CD4-positive, alpha-beta T cell treated with Interleukin-6 at 100 ng/mL for 8 hours (primary cell): ENCODE results near the gene DPM3.
"Not testable (repeated sequence)": the region's sequence is repeated elsewhere in the genome, so short reads cannot be mapped to it uniquely, and the experiment has no call there.

ENCODE experiments used
- DNase-seq: peaks from one replicate; pipeline ENCODE4 v3.0.0-alpha.2; 2020; ENCODE audit warnings: mixed read lengths, low spot score

The DPM3 gene

DNA sequence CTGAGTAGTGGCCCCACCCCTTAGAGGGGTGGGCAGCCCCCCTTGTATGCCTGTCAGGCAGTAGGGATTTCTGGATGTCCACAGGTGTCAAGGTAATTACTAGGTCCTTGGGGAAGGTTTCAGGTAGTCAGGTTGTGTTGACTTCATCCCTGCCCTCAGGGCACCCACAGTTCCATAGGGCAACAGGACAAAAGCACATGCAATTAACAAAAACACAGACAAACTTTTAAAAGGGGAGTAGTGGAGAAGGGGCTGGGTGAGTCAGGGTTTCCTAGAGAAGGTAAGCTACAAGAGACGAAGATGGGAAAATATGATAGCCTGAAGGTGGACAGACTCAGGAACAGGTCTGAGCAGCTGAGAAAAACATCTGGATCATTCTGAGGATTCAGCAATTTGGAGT is 18.7 kb upstream of the DPM3 start:
- DNase-seq, result no peak

DNA sequence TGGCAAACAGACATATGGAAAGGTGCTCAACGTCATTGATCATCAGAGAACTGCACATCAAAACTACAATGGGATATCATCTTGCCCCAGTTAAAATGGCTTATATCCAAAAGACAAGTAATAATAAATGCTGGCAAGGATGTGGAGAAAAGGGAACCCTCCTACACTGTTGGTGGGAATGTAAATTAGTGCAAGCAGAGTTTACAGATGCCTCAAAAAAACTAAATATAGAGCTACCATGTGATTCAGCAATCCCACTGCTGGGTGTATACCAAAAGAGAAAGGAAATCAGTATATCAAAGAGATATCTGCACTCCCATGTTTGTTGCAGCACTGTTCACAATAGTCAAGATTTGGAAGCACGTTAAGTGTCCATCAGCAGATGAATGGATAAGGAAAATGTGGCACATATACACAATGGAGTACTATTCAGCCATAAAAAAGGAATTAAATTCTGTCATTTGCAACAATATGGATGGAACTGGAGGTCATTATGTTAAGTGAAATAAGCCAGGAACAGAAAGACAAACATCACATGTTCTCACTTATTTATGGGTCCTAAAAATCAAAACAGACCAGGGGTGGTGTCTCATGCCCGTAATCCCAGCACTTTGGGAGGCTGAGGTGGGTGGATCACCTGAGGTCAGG is 15.8 kb upstream of the DPM3 start:
- DNase-seq, result not testable (repeated sequence)

DNA sequence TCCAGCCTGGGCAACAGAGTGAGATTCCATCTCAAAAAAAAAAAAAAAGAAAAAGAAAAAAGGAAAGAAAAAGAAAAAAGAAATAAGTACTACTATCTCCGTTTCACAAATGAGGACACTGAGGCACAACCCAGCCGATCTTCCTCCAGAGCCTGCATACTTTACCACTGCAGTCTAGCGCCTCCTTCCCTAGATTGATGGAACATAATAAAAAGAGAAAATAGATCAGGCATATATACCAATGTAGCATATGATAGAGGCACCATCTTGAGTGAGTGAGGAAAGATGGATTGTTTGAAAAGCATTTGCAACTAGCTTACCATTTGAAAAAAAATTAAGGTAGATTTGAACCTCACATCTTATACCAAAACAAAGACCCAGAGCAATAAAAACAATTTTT is 5.2 kb upstream of the DPM3 start:
- no peak for DNase-seq

DNA sequence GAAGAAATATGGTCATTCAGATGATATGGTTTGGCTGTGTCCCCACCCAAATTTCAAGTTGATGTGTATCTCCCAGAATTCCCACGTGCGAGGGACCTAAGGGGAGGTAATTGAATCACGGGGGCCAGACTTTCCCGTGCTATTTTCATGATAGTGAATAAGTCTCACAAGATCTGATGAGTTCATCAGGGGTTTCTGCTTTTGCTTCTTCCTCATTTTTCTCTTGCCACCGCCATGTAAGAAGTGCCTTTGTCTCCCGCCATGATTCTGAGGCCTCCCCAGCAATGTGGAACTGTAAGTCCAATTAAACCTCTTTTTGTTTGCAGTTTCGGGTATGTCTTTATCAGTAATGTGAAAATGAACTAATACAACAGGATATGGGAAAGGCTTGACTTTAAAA is 1.4 kb upstream of the DPM3 start:
- DNase-seq, result no peak

DNA sequence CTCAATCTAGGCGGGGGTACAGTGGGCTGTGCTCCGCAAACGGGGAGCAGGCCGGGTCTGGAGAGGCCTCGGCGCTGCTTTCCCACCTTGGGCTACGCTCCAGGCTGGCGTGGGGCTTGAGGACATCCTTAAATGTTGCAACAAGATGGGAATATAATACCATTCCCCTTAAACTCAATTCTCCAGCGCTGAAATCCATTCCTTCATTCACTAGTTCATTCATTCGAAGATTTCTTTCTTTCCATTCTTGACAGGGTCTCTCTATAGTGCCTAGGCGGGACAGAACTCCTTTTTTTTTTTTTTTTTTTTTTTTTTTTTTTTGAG is 261 bp upstream of the DPM3 start:
- DNase-seq, result no peak

DNA sequence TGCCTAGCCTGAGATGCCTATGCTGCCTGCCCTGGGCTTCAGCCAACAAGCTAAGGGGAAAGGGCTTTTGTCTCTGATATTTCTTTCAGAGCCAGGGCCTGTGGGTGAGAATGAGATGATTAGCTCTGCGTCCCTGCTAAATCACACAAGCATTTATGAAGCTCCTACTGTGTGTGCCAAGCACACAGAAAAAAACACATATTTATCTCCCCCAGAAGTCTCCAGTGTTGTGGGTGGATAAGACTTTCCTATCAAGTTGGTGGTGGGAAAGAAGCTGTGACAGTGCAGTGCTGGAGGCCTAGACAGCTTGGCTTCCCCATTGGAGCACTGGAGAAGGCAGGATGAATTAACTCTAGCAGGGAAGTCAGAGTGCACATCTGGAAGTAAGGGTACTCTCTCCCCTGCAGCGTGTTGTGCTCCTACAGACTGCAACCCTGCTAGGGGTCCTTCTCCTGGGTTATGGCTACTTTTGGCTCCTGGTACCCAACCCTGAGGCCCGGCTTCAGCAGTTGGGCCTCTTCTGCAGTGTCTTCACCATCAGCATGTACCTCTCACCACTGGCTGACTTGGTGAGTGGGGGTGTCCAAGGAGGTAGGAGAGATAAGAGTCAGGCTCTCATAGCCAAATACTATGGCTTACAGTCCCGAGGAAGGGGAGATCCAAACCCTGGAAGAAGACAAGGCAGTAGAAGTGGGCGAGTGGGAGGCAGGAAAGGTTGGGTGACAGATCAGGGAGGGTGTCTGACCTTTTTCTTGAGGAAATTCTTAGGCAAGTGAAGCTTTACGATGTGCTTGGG is 3.0 kb downstream of the DPM3 start:
- DNase-seq, result no peak

DNA sequence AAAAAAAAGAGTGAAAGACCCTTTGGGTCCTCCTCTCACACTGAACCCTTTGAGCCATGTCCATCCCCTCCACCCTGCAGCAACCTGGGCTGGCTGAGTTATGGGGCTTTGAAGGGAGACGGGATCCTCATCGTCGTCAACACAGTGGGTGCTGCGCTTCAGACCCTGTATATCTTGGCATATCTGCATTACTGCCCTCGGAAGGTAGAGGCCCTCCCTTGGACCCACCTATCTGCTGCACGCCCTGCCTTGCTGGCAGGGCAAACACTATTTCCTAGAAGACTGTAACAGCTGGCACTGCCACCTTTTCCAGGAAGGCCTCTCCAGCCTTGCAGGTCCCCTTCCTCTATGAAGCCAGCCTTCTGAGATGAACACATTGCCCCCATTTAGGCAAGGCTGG is 3.6 kb downstream of the DPM3 start:
- DNase-seq, result no peak

DNA sequence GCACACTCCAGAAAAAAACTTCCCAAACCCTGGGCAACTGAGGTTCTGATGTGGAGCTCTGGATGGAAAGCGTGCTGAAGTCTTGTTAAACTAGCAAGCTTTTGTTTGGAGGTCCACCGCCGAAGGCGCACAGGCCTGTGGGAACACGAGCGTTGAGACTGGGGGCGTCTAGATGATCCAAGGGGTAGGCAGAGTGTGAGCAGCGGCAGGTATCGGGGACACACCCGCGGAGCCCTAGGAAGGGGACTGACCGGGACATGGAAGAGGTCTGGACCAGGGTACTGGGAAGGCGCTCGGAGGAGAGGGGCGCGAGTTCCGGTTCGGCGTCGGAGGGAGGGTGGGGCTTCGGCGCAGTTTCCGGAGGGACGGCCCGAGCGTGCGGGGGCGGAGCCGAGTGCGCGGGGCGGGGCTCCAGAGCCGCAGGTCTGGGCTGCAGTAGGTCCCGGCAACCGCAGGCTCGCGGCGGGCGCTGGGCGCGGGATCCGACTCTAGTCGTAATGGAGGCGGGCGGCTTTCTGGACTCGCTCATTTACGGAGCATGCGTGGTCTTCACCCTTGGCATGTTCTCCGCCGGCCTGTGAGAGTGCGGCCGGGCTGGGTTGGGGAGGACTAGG is 4.8 kb downstream of the DPM3 start, which contains the start of gene SLC50A1:
Gene SLC50A1, plus strand, starts transcription at position 438 of the 614 bp plus-strand sequence. Its CDS starts 60 bp downstream, at position 498.
- DNase-seq, result peak; percentile 90

DNA sequence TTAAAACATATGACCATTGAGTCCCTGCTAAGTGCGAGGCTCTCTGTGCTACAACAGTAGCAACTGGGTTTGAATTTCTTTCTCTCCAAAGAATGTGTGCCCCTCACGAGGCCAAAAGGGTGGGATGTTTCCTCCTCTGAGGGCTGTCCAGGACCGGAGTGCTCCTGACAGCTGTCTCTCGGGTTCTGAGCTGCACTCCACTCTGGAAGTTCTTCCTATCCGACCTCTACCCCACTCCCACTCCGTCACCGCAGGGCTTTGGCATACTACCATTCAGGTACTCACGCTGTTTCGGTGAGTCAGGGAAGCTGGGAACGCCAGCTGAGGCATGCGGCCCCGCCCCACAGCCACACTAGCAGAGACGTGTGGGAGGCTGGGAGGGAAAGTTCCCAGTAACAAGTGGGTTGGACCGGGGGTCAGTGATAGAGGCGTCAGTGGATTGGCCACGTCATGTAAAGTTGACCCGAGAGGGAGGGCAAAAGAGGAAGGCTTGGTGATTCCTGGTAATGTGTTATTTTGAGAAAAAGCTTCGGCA is 5.4 kb downstream of the DPM3 start:
- peak; percentile 25 for DNase-seq

DNA sequence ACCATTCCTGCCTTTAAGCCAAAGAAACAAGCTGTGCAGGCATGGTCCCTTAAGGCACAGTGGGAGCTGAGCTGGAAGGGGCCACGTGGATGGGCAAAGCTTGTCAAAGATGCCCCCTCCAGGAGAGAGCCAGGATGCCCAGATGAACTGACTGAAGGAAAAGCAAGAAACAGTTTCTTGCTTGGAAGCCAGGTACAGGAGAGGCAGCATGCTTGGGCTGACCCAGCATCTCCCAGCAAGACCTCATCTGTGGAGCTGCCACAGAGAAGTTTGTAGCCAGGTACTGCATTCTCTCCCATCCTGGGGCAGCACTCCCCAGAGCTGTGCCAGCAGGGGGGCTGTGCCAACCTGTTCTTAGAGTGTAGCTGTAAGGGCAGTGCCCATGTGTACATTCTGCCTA is 6.0 kb downstream of the DPM3 start:
- DNase-seq, result no peak

DNA sequence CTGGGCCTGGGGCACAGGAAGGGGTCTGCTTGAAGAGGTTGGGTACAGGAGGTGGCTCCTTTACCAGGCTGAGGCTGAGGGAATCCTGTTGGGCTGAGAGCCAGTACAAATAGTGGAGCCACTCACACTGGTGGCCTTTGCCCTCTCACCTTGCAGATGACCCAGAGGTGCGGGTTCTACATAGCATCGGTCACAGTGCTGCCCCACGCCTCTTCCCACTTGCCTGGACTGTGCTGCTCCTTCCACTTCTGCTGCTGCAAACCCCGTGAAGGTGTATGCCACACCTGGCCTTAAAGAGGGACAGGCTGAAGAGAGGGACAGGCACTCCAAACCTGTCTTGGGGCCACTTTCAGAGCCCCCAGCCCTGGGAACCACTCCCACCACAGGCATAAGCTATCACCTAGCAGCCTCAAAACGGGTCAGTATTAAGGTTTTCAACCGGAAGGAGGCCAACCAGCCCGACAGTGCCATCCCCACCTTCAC is 6.5 kb downstream of the DPM3 start:
- DNase-seq, result no peak

DNA sequence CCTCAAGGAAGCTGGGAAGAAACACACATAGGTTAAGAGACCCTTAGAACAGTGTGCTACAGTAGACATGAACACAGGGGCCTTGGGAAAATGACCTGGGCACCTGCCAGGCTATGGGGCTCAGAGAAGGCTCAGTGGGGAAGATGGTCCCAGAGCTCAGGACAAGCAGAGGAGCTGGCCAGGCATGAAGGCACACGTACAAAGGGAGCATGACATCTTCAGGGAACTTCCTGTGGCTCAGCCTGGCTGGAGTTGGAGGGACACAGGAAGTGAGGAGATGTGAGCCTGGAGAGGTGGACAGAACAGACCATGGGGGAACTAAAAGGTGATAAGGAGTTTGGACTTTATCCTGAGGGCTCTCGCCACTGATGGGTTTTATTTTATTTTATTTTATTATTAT is 8.5 kb downstream of the DPM3 start:
- no peak for DNase-seq

DNA sequence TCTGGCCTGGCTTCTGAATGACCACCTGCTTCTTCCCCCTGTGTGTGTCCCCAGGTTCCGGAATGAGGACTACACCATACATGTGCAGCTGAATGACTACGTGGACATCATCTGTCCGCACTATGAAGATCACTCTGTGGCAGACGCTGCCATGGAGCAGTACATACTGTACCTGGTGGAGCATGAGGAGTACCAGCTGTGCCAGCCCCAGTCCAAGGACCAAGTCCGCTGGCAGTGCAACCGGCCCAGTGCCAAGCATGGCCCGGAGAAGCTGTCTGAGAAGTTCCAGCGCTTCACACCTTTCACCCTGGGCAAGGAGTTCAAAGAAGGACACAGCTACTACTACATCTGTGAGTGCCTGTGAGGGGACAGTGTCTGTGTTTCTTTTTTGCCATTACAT is 9.0 kb downstream of the DPM3 start:
- DNase-seq, result no peak

DNA sequence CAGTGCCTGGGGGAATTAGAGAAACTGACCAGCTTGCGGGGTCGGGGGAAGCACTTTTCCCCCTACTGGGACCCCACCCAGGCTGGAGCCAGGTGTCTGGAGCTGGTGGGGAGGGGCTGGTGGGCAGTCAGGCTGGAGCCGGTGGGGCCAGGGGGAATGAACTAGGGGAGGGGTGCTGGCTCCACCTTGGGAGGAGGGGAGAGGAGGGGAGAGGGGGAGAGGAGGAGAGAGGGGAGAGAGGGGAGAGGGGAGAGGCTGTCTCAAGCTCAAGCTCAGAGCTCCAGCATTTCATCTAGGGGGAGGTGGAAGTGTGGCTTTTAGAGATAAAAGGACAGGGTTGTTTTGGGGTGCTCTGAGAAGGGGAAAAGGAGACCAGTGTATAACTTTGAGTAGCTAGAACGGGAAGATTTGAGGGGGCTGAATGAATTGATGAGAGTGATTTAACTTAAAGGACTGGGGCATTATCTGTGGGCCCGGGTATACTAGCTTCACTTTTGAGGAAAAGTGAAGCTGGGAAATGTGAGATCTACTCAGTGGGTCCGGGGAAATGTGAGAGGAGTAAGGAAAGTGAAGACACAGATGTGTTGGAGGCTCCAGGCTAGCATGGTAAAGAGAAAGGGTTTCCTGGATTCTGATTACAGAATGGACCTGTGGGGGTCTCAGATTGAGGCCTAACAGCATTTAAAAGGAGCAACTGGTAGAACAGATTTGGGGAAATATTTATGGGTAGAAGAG is 9.9 kb downstream of the DPM3 start:
- no peak for DNase-seq

DNA sequence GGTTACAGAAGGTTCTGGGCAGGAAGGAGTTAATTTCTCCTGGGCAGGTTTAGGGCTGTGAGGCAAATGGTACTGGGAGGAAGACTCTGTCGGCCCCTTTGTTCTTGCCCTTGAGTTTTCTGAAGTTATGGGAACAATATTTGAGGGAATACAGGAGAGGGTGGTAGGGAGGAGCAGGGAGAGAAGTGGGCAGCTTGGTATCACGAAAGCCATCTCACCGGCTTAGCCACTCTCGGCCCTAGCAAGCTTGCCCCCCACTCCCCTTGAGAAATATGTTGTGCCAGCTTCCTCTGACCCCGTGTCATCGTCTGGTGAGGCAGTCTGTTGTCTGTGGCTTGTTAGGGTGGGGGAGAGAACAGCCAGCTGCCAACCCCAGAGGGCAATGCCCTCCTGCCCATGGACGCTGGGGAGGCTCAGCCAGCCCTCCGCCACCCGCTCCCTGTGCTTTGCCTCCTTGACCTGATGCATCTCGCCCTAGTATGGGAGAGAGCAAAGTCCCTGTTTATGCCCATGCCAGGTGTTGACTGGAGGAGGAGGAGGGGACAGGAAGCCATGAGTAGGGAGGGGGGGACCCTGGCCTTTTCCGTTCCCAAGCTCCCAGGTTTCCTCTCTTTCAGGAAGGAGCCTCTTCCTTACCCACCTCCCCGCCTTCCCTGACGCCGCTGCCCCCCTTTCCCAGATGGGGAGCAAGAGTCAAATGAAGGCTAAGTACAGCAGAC is 11.4 kb downstream of the DPM3 start:
- DNase-seq, result no peak

DNA sequence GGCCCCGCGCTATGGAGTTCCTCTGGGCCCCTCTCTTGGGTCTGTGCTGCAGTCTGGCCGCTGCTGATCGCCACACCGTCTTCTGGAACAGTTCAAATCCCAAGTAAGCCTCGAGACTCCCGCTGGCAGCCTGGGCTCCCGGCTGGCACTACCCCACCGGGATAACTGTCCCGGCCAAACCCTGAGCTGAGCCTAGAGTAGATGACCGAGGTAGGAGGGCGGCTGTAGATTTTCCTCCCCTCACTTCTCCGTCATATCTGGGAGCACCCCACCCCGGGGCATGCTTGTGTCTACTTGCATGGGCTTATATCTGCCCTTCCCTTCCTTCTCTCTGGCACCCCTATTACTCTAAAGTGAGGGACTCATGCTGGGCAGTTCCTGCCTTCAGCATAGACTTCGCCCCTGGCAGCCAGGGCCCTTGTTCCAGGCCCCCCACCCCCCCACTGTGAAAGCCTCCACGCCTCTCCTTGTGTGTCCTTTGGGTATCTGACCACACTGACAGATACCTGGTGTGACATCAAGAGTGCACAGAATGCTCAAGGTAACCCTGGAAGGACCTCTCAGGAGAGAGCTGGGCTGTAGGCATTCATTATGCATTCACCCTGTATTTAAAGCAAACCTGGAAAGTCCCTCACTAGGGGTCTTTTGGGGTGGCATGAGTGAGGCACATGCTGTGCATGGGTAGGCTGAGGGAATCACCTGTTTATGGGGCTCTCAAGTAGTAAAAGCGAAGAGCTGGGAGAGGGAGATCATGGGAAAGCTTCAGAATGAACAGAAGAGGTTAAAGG is 12.2 kb downstream of the DPM3 start:
- DNase-seq, result no peak

DNA sequence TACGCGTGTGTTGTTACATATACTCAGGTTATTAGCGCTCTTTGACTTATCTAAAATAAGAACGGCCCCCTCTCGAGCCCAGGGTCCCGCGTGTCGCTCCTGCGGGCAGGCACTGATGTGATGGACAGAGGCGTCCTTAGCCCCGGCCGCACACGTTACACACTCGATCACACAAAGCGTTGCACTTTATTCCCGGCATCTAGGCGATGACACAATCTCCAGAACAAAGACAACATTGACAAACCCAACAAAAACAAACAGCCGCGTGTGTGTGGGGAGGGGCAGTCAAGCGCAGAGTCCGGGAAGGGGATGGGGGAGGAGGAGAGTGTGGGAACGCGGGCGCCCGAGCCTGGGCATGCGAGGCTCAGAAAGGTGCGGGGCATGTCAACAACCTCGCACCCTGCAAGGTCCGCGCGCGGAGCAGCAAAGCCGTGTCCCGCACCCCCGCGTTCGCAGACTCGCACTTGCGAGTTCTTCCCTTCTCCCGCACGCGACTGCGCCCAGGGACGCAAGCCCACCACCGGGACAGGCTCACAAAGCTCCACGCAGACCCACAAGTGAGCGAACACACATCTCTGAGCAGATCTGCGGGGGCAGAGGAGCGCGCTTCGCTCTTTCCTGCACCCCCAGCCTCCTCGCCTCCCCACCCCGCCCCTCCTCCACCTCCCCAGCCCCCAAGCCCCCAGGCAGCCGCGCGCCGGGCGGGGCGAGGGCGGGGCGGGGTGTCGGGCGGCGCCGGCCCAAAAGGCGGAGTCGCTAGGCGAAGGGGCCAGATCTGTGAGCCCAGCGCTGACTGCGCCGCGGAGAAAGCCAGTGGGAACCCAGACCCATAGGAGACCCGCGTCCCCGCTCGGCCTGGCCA is 13.0 kb downstream of the DPM3 start, which contains the start of gene EFNA1:
Gene EFNA1, plus strand, starts transcription at position 772 of the 862 bp plus-strand sequence. CDS start 102 bp downstream, outside the sequence.
- peak; percentile 22 for DNase-seq

DNA sequence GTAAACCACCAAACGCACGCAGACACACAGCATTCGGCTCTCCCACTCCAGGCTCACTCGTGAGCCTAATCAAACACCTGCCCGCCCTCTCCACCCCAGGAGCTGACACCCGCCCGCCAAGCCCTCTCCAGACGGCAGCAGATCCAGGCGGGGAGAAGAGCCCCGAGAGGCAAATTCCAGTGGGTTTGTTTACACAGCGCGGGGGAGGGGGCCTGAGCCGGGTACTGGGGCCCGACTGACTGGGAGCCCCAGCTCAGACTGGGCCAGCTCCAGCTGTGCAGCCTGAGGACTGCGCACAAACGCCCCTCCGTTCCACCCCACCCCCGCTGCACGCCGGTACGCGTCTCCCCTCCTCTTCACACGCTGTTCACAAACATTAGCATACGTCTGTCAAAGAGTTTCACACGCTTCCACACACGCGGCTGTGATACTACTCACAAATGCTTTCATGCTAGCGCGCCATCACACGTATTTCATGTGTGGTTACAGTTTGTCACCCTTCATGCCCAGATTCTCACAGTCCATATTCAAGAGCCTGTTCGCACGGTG is 13.7 kb downstream of the DPM3 start:
- DNase-seq, result peak; percentile 15

DNA sequence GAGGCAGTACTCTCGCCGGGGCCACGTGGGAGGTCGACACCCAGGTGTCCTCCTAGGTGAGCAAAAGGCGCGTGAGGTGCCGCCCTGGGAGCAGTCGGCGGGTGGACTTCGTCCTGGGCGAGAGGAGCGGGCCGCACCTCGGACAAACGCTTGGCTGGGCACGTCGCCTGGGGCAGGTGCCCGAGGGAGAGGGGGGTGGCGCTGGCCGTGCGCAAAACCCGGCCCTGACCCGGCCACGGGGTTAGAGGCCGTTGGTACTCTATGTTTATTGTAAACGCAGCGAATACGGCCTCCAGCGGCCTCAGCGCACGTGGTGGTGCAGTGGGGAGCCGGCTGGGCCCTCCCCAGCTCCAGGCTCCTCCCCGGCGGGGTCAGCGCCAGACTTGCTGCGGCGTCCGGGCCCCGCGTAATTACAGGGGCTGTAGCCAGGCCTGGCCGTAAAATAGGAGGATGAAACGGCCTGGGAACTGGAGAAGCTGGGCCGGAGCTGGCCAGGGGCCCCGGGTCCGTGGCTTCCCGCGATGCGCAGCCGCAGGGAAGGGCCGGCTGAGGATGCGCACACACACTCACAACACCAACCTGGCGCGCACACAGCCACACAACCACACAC is 14.3 kb downstream of the DPM3 start:
- no peak for DNase-seq
